Measurements from ENCODE around the gene EDDM3A.

Gene EDDM3A

DNA sequence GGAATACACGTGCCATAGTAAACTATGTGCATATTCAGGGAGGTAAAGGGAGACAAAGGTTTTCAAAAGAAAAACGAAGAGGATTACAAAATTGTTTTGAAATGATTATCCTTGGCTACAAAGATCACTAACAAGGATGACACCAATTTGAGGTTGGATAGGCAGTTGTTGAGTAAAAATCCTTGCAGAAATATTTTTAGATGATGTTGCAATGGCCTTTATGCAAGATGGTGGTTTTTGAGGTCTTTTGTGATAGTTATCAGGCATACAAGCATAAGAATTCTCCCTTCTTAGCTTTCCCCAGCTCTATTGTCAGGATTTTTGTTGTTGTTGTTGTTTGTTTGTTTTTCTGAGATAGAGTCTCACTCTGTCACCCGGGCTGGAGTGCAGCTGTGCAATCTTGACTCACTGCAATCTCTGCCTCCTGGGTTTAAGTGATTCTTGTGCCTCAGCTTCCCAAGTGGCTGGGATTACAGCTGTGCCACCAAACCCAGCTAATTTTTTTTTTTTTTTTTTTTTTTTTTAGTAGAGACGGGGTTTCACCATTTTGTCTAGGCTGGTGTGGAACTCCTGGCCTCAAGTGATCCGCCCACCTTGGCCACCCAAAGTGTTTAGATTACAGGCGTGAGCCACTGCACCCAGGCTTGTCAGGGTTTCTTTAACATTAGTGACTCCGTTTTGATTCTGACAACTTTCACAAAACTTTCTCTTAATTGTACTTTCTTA, 49.1 kb downstream of the EDDM3A start:
- TF ChIP-seq, protein P1, sequence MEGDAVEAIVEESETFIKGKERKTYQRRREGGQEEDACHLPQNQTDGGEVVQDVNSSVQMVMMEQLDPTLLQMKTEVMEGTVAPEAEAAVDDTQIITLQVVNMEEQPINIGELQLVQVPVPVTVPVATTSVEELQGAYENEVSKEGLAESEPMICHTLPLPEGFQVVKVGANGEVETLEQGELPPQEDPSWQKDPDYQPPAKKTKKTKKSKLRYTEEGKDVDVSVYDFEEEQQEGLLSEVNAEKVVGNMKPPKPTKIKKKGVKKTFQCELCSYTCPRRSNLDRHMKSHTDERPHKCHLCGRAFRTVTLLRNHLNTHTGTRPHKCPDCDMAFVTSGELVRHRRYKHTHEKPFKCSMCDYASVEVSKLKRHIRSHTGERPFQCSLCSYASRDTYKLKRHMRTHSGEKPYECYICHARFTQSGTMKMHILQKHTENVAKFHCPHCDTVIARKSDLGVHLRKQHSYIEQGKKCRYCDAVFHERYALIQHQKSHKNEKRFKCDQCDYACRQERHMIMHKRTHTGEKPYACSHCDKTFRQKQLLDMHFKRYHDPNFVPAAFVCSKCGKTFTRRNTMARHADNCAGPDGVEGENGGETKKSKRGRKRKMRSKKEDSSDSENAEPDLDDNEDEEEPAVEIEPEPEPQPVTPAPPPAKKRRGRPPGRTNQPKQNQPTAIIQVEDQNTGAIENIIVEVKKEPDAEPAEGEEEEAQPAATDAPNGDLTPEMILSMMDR (IDR thresholded peaks at IDR 0.05; ENCODE audit: low read depth, low read length): no peak
- peaks cover 36% of the 10 kb centered on the region for H3K27me3 ChIP-seq
- no peak overlapping the region for H3K4me3 ChIP-seq (ENCODE audit: low read depth, low read length)
- no peaks in the 10 kb centered on the region for H3K4me1 ChIP-seq
- no peaks in the 10 kb centered on the region for H3K36me3 ChIP-seq
- DNase-seq: no peak
- no peaks in the 10 kb centered on the region for H3K9me3 ChIP-seq

DNA sequence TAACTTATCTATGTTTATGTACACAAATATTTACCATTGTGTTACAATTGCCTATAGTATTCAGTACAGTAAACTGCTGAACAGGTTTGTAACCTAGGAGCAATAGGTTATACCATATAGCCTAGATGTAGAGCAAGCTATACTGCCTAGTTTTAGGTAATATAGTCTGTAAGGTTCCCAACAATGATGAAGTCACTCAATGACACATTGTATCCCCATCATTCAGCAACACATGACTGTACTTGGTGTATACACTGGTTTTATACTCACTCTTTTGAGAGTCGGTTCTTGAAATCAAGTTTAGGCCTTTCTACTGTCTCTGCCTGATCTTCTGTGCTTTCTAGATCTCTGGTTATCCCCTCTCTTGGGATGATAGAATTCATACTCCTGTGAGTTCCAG, 51.5 kb downstream of the EDDM3A start:
- Histone ChIP-seq H3K4me1 (no peaks in the 10 kb centered on the region), H3K4me3 (ENCODE audit: low read depth, low read length) (no peak overlapping the region), H3K27me3 (peaks cover 55% of the 10 kb centered on the region), H3K9me3 (no peaks in the 10 kb centered on the region), H3K36me3 (no peaks in the 10 kb centered on the region)
- no peak for DNase-seq
- TF ChIP-seq, protein P1 (IDR thresholded peaks at IDR 0.05; ENCODE audit: low read depth, low read length): no peak

Data from BE2C (cell line).